Spinal cord (tissue), 10 donors: Measurements from ENCODE around the gene NFE2. TPM values are rescaled to one million over a fixed set of nuclear protein-coding genes. Genes with fewer than 3 reads are reported as not detected.

Experiments used
- DNase-seq, 6 donors: peaks; one replicate each; pipeline versions ENCODE4 v3.0.0 to v3.0.0-alpha.2; 2013 to 2015; ENCODE audit warnings: low spot score in 6 of 6, low read depth in 4 of 6
- H3K27ac ChIP-seq: one replicate; pipeline ENCODE4 v1.5.1; 2013; ENCODE audit warnings: low read depth, low read length, control low read depth
- H3K27me3 ChIP-seq: one replicate; pipeline ENCODE4 v1.6.1; 2013; ENCODE audit warnings: low read length; ENCODE audit not compliant: control insufficient read depth, insufficient read depth
- H3K36me3 ChIP-seq: one replicate; pipeline ENCODE4 v1.6.1; 2013; ENCODE audit warnings: low read length; ENCODE audit not compliant: control insufficient read depth, insufficient read depth
- H3K4me1 ChIP-seq: one replicate; pipeline ENCODE4 v1.6.1; 2013; ENCODE audit warnings: low read length; ENCODE audit not compliant: control insufficient read depth, insufficient read depth
- H3K4me3 ChIP-seq: one replicate; pipeline ENCODE4 v1.5.1; 2013; ENCODE audit warnings: low read depth, low read length, control low read depth
- H3K9me3 ChIP-seq: one replicate; pipeline ENCODE4 v1.6.1; 2013; ENCODE audit warnings: low read length; ENCODE audit not compliant: control insufficient read depth, insufficient read depth
- WGBS: methylation state at CpG from one replicate; pipeline ENCODE4 v1.1.5; 2013; ENCODE audit warnings: missing lambda C conversion rate; ENCODE audit not compliant: insufficient coverage; 5-methylcytosine and 5-hydroxymethylcytosine counted together
- long read RNA-seq, 4 donors: transcript quantifications; one replicate each; lab custom pipeline, GENCODE V29; 2026
- polyA plus RNA-seq, 2 donors: library from polyadenylated mRNA; unstranded; fragments of 120-200 nt; gene quantifications; one replicate each; pipeline ENCODE4 v1.2.1, GENCODE V29; 2013; ENCODE audit not compliant: insufficient read length in 2 of 2
- total RNA-seq, 2 donors: library from RNA; depleted of rRNA in 1 of 2; stranded (reverse); fragments of 120-200 nt in 1 of 2; fragments of >200 nt in 1 of 2; gene quantifications; one replicate each; pipeline versions ENCODE4 v1.2.3 to v1.2.4, GENCODE V29; 2013 to 2014
- donor health status: healthy.

Gene NFE2
- total RNA-seq (1 to 10 TPM; 5.6 to 6.5 TPM), polyA plus RNA-seq (1 to 10 TPM; 1.3 to 2.3 TPM)
- long read RNA-seq, donor 1, partial matches to known transcripts: 0 of 1 reads
- long read RNA-seq, donor 1, other reads (novel, unspliced or antisense): 0 of 1 reads
- long read RNA-seq, donor 2, partial matches to known transcripts: 0 of 1 reads
- long read RNA-seq, donor 2, other reads (novel, unspliced or antisense): 0 of 1 reads
- long read RNA-seq, donor 3: 0 reads
- long read RNA-seq, donor 4, partial matches to known transcripts: 0 of 2 reads
- long read RNA-seq, donor 4, other reads (novel, unspliced or antisense): 0 of 2 reads

DNA sequence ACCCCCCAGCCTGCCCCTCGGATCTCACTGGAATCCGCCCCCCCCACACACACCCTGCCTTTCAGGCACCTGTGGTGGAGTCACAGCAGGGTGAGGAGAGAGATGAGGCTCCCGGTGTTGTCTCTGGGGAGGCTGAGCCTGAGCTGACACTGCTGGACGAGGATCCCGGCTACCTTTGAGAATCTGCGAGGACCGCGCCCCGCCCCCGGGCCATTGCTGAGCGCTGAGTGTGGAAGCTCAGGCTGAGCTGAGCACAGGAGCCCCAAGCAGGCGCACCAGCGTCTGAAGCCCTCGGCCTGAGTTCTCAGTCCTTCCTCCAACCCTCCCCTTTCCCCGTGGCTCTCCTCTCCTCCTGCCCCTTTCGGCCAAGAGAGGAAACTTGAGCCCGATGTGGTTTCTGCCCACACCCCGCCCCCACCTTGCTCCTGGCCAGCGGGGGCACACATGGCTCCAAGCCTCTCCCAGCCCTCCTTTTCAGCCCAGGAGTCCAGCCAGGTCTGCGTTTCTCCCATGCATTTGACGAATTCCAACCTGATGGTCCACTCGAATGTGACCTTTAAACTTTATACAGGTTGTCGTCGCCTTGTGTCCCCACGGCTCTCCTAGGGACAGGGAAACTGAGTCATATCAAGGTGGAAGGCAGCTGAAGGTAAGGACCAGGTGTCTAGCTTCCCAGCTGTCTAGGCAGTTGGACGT is at the start of gene NFE2:
Gene NFE2 (minus strand): TSS at position 284 of the 696 bp plus-strand sequence. CDS start 5,767 bp downstream, outside the sequence.
- no peak within 1 kb of the TSS for H3K27ac ChIP-seq
- DNase-seq: peak in 2 of 6 donors; percentile 37 to 48
- peaks cover 20% of the 10 kb centered on the region for H3K27me3 ChIP-seq

GRCh38 chr12:54349679-54350078 is 48.9 kb upstream of the NFE2 start:
- Histone ChIP-seq H3K36me3 (peaks cover 37% of the 10 kb centered on the region), H3K4me1 (peaks cover 48% of the 10 kb centered on the region), H3K27ac (peak overlapping the region; percentile 96), H3K9me3 (no peaks in the 10 kb centered on the region), H3K27me3 (no peaks in the 10 kb centered on the region), H3K4me3 (no peak overlapping the region)
- peak in 1 of 6 donors; percentile 71 for DNase-seq

More for the DNA sequence above, at the start of gene NFE2:
- no peaks in the 10 kb centered on the region for H3K36me3 ChIP-seq
- 6% methylated on average over 24 of the region's 26 CpGs for WGBS
- no peaks in the 10 kb centered on the region for H3K9me3 ChIP-seq
- H3K4me3 ChIP-seq: peak within 1 kb of the TSS; percentile 26
- peaks cover 11% of the 10 kb centered on the region for H3K4me1 ChIP-seq

GRCh38 chr12:54349036-54349435 is 48.2 kb upstream of the NFE2 start:
- peaks cover 41% of the 10 kb centered on the region for H3K36me3 ChIP-seq
- no peaks in the 10 kb centered on the region for H3K9me3 ChIP-seq
- H3K4me3 ChIP-seq: no peak overlapping the region
- DNase-seq: peak in 1 of 6 donors; percentile 91
- no CpG with 5 or more reads among the region's 4 CpGs for WGBS
- no peaks in the 10 kb centered on the region for H3K27me3 ChIP-seq
- H3K4me1 ChIP-seq: peaks cover 41% of the 10 kb centered on the region
- H3K27ac ChIP-seq: peak overlapping the region; percentile 96

DNA sequence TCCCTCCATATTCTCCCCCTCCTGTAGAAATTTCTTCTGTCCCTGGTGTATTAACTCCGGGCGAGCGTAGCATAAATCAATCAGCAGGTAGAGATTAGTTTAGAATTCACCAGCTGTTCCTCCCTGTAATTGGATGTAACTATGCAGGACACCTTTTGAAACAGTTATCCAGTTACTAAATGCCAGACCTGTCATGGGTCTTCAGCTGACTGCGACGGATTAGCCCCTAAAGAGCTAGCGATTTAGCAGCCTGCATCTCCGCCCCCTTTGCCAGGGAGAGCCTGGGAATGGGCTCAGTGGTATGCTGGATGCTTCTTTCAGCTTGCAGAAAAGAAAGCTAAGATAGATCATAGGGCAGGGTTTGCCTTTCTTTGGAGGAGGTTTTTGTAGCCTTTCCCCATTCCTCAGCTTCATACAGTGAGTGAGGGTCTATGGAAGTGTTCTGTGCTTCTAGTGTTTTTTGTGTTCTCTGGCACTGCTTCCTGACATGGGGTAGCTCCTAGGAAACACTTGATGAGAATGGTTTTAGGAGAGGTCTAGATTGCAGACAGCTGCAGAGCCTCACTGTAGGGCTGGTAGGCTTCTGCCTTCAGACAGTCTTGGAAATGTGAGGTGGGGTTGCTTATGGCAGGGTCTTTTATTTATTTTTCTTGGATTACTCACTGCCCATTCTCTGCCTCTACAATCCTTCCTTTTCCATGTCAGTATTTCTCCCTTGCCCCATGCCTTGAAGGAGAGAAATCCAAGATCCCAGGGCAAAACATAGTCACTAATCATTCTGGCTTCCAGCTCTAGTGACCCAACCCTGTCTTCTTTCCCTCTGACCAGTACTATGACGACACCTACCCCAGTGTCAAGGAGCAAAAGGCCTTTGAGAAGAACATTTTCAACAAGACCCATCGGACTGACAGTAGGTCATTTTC is 40.8 kb upstream of the NFE2 start:
- H3K27ac ChIP-seq: peak overlapping the region; percentile 75

GRCh38 chr12:54340846-54341245 is 40.0 kb upstream of the NFE2 start:
- WGBS: 89% methylated on average over 4 of the region's 7 CpGs
- no peak for DNase-seq
- Histone ChIP-seq H3K36me3 (peaks cover 26% of the 10 kb centered on the region), H3K27me3 (no peaks in the 10 kb centered on the region), H3K9me3 (no peaks in the 10 kb centered on the region), H3K4me1 (peaks cover 35% of the 10 kb centered on the region), H3K4me3 (no peak overlapping the region), H3K27ac (peak overlapping the region; percentile 75)

More for the DNA sequence above, 40.8 kb upstream of the NFE2 start:
- Histone ChIP-seq H3K36me3 (peaks cover 34% of the 10 kb centered on the region), H3K4me1 (peaks cover 29% of the 10 kb centered on the region), H3K4me3 (no peak overlapping the region), H3K9me3 (no peaks in the 10 kb centered on the region), H3K27me3 (no peaks in the 10 kb centered on the region)
- peak in 2 of 6 donors; percentile 72 to 88 for DNase-seq
- WGBS: 17% methylated on average over 4 of the region's 9 CpGs

- WGBS: no CpG with 5 or more reads among the region's 4 CpGs
- H3K27ac ChIP-seq: peak overlapping the region; percentile 83
- H3K4me1 ChIP-seq: peaks cover 35% of the 10 kb centered on the region
- no peaks in the 10 kb centered on the region for H3K27me3 ChIP-seq
- no peak overlapping the region for H3K4me3 ChIP-seq
- H3K9me3 ChIP-seq: no peaks in the 10 kb centered on the region
- peak in 1 of 6 donors; percentile 46 for DNase-seq
- H3K36me3 ChIP-seq: peaks cover 11% of the 10 kb centered on the region
Observed at GRCh38 chr12:54338698-54339296, 38.0 kb upstream of the NFE2 start.

GRCh38 chr12:54337854-54338650 is 37.2 kb upstream of the NFE2 start:
- Histone ChIP-seq H3K36me3 (peaks cover 8% of the 10 kb centered on the region), H3K27me3 (no peaks in the 10 kb centered on the region), H3K27ac (peak overlapping the region; percentile 83), H3K9me3 (no peaks in the 10 kb centered on the region), H3K4me1 (peaks cover 35% of the 10 kb centered on the region), H3K4me3 (no peak overlapping the region)
- peak in 2 of 6 donors; percentile 21 to 81 for DNase-seq
- 13% methylated on average over 1 of the region's 3 CpGs for WGBS

DNA sequence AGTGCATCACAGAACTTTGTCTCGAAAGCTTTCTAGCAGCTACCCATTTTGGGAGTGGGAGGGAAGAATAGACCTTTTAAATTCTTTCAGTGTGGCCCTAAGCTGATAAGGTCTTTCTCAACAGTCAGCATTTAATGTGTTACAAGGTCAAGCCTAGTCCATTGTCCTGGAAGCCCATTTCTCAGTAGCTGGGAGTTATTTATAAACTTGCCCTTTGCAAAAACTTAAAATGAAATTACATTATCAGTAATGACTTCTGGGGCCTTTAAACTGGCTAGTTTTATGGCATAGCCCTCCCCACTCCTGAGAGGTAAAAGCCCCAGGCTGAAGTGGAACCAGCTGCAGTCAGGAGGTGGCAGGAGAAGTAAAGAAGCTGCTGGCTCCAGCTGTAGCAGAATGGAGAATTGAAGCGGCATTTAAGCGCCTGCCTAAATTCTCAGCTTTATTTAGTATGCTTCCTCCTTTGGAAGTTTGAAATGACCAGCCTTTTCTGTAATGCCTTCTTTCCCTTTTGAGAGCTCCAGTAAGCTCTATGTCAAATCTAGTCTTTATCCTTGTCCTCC is 36.5 kb upstream of the NFE2 start:
- Histone ChIP-seq H3K4me1 (peaks cover 35% of the 10 kb centered on the region), H3K9me3 (no peaks in the 10 kb centered on the region), H3K4me3 (no peak overlapping the region), H3K27me3 (no peaks in the 10 kb centered on the region), H3K27ac (peak overlapping the region; percentile 83), H3K36me3 (peaks cover 2% of the 10 kb centered on the region)
- WGBS: 19% methylated on average over 3 of the region's 3 CpGs
- peak in 1 of 6 donors; percentile 71 for DNase-seq
